HG03571 (cell line): ENCODE results near the gene LCLAT1.

Experiments used
- ATAC-seq: cut with Tn5 transposase; IDR thresholded peaks from one replicate; pipeline ENCODE4 v1.9.1; 2021; ENCODE audit not compliant: unreplicated experiment

Gene LCLAT1

DNA sequence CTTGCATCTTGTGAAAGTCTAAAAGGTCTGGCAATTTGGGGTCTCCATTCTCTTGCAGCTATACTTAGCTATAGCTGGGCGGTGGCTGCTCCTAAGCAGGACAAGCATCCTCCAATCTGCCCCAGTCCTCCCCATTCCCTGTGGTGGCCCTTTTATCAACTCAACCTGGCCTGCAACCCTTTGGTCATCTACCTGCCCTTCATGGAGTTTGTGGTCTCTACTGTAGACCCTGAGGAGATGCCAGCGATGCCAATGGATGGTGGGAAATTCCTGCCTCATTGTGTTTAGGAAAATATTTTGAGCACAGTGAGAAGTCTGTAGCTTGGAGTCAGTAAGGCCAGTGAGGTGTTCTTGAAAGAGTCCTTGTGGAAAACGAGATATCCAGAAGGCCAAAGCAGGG lies 216.8 kb downstream of the LCLAT1 start:
- ATAC-seq, result no peak

DNA sequence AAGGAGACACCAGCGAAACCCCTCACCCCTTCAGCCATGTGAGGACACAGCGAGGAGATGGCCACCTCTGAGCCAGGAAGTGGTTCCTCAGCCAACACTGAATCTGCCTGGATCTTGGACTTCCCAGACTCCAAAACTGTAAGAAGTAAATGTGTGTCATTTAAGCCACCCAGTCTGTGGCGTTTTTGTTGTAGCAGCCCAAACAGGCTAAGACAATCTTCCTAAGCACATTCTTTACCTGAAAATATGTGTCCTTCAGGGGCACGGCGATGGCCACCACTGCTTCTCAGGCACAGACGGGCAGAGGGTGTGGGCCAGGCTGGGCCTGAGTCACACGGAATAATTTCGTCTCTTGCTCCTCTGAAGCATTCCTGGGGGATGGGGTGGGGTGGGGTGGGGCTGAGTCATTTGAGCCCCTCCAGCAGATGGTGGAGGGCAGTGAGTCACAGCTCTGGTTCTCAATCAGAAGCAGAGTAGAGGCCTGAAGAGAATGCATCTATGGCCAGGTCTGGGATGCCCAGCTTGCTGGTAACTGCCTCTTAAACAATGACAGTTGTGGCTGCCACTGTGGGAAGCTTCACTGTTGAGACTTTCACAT lies 217.8 kb downstream of the LCLAT1 start:
- ATAC-seq, result no peak

DNA sequence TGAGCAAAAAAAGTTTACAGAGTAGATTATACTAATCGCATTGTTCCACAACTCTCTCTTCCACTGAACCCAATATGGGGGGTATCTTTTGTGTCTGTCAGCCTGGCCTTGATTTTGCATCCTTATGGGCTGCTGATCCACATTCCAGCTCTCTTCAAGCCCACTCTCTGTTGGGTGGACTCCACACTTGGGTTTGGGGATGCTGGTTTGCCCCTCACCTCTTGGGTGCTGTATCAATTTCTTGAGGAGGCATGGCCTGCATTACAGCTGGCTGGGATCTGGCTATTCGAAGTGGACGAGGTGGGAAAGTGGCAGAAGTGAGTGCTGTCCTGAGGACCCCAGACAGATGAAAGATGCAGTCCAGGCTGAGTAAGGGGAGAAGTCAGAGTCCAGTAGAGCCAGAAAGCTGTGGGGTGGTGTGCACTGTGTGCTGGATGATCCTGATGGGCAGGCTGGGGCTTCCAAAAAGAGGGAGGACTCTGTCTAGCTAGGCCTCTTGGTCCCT lies 218.8 kb downstream of the LCLAT1 start:
- no peak for ATAC-seq

DNA sequence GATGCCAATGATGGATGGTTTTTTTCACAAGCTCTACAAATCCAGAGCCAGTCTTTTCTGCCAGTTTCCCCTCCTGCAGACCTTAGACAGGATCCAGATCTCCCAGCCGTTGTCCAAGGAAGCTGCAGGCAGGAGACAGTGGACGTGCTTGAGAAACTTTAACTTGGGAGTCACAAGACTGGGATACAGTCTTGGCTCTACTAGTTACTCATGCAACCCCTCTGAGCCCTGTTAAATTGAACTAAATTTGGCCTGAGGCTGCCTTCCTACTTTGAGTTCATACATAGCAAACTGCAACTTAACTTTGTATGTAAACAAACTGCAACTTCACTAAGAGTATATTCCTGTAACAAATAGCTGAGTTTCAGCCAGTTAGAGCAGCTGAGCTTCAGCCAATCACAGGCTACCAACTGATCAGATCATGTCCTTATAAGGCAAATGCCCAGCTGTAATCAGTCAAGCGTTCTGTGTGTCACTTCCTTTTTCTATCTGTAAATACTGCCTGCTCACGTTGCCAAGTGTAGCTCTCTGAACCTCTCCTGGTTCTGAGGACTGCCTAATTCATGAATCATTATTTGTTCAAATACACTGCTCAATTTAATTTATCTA lies 219.3 kb downstream of the LCLAT1 start:
- no peak for ATAC-seq

DNA sequence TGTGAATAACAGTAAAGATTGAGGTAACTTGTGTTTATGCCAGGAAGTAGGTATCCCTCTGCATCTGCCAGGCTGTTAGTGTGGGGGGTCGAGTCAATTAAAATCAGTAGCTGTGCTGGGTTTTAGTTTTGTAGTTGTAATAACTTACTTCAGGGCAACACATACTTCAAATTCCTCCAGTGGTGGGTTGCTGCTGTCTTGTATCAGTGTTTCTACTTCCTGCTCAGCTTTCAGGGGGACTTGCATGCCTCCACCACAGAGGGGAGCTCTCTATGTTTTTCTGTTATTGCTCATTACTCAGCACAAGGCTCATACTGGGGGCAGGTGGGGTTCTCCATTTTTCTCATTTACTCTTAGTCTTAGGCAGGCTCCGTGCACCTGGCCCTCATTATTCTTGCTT lies 223.4 kb downstream of the LCLAT1 start:
- no peak for ATAC-seq

DNA sequence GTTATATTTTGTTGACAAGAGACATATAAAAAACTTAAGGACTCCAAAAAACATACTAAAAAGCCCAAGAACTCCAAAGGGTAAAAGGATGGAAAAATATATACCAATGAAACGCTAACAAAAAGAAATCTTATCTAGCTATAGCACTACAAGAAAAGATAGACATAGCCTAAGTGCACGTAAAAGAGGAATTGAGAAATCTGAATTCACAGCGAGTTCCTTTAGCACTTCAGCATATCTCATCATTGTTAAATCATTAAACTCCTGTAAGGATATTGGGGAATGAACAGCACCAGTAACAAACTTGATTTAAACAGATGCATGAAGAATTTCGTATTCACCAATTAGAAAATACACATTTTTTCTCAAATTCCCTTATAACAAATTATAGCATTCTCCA lies 226.1 kb downstream of the LCLAT1 start:
- no peak for ATAC-seq

DNA sequence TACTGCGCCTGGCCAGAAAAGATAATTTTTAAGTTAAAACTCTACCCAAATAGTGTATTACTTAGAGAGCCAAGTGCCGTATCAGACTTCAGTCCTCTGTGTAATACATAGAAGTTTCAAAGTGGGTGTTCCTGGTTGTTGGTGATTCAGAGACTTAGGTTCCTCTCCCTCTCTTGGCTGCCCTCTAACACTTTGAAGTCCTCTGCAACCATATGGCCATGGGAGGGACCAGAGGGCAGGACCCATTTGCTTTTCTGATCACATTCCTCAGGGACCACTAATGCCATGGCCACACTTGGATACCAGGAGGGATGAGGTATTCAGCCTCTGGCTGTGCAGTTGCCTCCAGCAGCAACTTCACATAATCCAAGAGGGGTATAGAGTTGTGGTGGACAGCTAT lies 228.7 kb downstream of the LCLAT1 start:
- no peak for ATAC-seq

DNA sequence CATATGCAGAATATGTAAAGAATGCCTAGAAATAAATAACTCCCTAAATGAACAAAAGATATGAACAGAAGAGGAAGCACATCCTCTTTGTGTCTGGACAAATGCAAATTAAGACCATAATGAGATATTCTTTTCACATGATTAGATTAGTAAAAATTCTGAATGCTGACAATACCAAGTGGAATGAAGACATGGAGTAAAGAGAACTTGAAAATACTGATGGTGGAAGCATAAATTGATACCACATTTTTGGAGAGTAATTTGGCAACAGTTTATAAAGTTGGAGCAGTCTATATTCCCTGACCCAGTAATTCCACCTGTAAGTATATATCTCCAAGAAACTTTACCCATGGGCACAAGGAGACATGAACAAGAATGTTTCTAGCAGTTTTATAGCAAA lies 230.2 kb downstream of the LCLAT1 start:
- ATAC-seq, result no peak

DNA sequence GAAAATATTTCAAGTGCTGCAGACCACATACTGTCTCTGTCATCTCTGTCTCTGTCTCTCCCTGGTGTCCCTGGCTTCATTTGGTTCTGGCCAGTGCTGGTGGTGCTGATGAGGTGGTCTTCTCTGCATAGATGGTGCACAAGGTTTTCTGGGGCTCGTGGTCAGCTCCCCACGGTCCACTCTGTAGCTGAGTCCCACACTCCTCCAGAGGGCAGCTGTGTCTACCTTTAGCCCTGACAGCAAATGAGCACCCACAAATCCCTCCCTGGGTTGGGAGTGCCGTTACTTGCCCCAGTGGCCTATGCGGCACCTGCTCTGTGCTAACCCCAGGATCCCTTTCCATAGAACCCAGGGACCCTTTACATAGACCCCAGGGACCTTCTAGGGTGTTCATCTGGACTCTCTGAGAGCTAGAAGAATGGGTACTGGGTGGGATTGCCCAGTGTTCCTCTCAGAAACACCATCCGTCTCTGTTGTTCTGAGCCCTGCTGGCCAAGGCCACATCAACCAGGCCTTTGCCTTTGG lies 230.9 kb downstream of the LCLAT1 start:
- no peak for ATAC-seq

DNA sequence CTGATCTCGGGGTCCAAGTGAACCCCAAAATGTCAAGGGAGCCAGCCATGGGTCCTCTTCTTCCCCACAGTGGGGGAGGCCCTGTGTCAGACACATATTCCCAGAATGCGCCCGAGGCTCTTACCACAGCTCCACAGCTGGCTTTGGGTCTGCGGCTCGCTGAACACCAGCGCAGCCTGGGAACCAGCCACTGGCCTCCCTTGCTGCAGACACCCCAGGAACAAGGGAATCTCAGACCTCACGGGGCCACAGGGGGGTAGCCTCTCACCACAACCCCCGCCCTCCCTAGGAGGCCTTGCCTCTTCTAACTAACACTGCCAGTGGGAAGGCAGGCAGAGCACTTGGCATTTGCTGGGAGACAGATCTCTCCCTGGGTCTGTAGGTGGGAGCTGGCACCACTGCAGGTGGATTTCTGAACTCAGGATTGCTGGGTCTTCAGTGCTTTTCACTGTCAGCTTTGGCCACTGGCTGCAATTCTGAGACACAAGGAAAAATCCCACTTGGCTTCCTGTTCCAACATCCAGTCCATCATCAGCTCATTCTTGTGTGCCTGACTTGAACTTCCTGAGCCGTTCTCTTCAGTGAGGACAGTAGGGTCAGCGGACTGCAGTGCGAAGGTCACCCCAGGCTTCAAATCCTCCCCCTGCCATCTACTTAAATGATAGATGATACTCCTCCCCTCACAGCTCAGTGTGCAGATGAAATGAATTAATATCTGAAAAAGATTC lies 231.5 kb downstream of the LCLAT1 start:
- ATAC-seq, result no peak

DNA sequence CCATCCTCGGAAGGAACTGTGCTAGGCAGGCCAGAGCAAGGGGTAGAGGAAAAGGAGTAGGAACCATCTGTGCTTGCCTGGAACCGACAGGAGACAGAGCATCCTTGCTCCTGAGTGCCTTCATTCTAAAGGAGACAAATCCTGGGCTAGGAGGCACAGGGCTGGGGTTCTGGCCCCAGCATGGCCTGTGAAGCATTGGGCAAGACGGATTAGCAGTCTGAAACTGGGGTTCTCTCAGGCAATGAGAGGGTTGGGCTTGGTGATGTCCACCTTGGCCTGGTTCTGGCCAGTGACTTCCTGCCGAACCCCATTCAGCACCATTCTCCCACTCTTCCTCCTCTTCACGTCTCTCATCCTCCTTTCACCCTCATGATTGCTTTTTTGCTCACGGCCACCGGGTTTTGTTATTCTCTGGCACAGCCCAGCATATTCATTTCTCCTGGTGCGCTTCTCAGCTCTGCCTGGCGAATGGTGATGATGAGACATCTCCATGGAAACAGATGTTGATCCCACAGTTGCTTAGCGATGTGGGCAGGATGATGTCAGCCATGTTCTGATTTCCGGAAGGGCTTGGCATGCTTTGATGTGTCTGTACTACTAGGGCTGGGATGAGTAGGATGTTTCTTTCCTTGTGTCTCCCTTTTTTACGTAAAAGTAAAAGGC lies 232.5 kb downstream of the LCLAT1 start:
- no peak for ATAC-seq

DNA sequence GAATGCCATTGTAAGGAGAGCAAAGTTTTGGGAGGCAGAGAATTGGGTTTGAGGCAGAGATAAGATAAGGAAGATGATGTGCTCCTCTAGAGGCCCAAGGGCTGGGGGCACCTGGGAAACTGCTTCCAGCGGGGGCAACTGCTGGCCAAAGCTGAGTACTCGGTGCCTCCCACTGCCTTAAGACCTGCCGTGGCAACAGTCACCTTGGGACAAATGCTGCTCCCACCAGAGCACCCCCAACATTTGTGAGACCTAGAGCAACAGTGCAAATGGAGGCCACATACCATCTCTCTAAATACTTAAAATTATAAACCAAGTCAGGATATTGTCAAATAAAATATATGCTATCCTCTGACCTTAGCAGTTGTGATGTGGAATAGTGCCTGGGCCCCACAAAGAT lies 233.1 kb downstream of the LCLAT1 start:
- ATAC-seq, result no peak

DNA sequence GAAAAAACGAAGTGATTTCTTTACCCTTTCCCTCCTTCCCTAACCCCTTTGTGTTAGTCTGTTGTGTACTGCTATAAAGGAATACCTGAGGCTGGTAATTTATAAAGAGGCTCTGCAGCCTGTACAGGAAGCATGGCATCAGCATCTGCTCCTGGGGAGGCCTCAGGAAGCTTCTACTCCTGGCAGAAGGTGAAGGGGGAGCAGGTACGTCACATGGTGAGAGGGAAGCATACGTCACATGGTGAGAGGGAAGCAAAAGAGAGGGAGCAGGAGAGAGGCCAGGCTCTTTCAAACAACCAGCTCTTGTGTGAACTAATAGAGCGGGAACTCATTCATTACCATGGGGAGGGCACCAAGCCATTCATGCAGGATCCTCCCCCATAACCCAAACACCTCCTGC lies 234.0 kb downstream of the LCLAT1 start:
- ATAC-seq, result no peak

DNA sequence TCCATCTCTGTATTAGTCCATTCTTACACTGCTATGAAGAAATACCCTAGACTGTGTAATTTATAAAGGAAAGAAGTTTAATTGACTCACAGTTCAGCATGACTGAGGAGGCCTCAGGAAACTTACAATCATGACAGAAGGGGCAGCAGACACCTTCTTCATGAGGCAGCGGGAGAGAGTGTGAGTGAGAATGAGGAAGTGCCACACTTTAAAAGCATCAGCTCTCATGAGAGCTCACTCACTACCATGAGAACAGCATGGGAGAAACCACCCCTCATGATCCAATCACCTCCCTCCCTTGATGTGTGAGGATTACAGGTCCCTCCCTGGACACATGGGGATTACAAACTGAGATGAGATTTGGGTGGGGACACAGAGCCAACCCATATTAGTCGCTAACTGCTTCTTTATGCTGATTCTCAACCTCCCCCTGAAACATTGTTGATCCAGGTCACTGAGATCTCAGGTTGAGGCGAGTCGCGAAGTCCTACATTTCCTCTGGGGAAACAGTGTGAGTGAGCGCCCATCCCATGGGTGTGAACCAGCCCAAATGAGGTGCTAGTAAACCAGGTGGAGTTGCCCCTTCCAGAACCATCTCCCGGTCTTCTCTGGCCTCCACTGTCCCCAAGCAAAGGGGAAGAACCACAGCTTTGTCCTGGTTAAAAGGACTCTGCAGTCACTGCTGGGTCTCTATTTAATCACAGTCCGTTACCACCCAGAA lies 236.3 kb downstream of the LCLAT1 start:
- ATAC-seq, result no peak

DNA sequence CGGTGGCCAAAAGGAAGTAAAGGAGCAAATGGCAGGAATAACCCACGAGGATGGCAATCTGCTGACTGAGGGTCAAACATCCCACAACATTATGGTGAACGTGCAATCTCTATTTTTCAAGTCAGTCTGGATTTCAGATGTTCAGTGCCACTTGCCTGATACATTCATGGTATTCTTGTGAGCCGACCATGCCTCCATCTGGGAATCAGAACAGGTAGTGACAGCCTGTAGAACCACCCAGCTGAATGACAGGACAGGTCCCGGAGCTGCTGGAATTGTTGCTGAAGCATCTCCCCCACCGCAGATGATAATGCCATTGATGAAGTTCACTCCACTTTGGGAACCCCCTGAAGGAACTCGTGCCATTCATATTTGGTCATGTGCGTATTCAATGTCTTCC lies 237.0 kb downstream of the LCLAT1 start:
- ATAC-seq, result no peak

DNA sequence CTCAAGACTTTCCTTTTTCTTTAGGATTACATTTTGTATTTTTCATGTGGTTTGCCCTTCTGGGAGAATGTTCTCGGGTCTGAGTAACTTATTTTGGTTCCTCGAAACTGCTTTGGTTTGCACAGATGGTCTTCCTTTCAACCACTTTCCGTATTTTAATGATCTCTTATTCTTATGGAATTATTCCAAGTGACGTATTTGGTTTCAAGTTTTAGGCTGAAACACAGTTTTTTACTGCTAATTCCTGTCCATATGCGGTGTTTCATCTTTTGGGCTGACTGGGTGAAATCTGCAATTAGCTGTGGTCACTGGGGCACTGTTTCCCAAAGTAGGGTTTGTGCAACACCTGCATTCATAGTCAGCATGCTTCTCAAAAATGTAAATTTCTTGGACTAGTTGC lies 237.5 kb downstream of the LCLAT1 start:
- ATAC-seq, result no peak

DNA sequence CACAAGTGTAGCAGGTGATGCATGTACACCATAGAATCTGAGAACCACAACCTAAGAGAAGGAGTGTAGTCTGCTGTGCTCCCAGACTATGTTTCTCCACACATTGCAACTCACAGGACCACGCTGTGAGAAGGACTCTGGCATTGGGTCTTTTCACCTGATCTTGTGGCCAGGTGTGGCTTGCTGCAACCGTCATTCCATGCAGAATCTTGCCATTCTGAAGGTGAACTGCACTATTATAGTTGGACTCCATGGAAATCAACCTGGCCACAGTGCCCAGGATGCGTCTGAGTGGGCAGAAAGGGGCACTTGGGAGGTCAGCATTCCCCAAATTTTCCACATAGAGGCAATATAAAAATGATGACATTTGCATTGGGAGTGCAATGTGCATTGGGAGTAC lies 237.9 kb downstream of the LCLAT1 start:
- no peak for ATAC-seq

DNA sequence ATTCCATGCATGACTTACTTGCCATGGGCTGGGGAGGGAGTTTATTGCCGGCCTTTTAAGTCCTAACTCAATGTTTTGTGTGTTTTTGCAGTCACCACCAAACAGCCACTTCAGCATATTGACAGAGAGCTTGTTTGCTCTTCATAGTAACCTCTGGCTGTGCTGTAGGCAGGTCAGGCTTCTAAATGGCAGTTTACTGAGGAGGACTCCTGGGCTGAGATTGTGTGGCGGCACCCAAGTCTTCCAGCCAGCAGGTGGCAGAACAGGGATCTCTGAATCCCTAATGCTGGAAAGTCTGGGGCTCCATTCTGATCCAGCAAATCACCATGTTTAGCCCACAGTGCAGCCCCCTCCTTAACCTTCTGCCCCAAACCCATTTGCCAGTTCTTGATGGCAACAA lies 239.0 kb downstream of the LCLAT1 start:
- no peak for ATAC-seq

DNA sequence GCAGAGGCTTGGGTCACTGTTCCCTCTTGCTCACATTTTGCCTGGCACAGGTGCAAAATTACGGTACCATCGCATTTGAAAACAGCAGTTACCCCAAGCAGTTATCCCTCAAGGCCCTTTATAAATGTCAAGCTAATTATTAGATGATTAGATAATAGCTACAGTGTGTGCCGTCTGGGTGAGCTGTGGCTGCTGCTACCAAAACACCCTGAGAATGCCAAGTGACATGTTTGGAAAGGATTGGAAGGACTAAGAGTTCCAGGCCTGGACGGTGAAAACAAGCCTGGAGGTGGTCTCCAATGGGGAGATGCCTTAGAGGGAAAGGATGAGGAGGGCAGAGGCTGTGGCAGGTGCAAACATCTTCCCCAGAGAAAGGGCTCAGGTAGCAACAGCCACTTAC lies 239.6 kb downstream of the LCLAT1 start:
- no peak for ATAC-seq

DNA sequence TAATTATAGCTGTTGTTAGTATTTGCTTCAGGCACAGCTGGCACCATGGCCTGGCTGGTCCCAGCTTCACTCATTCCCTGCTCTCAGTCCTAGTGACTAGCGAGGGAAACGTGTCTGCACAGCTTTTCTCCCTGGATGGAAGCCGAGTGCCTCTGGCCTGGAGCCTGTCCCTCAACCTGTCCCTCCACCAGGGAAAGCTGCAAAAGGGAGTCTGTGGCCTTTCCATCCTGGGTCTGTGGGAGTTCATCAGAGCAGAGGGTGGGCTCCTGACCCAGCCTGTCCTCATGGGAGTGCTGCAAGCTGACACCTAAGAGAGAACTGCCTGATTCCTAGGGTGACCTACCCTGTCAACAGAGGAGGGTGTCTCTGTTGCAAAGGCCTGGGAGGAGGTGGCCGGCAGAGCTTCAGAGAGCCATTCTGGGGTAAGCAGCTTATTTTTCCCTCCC lies 241.9 kb downstream of the LCLAT1 start:
- no peak for ATAC-seq
